ENCODE measurements around the gene SSBP3.
"Not testable (repeated sequence)": the region's sequence is repeated elsewhere in the genome, so short reads cannot be mapped to it uniquely, and the experiment has no call there.

The SSBP3 gene

GRCh38 chr1:54396261-54396933, 9.8 kb downstream of the SSBP3 start:
- TF ChIP-seq CTCF (IDR thresholded peaks at IDR 0.05; ENCODE audit: control insufficient read depth, insufficient read depth, low read depth, low read length, missing control alignments) = no peak
- DNase-seq (ENCODE audit: low read depth) = no peak
- no peak overlapping the region for H3K4me3 ChIP-seq (ENCODE audit: control insufficient read depth, low read depth, low read length)

- H3K4me3 ChIP-seq (ENCODE audit: control insufficient read depth, low read depth, low read length) = no peak overlapping the region
- TF ChIP-seq CTCF (IDR thresholded peaks at IDR 0.05; ENCODE audit: control insufficient read depth, insufficient read depth, low read depth, low read length, missing control alignments) = no peak
- DNase-seq (ENCODE audit: low read depth) = no peak
These were observed 10.8 kb downstream of the SSBP3 start for GRCh38 chr1:54395281-54395934.

- no peak for TF ChIP-seq CTCF (IDR thresholded peaks at IDR 0.05; ENCODE audit: control insufficient read depth, insufficient read depth, low read depth, low read length, missing control alignments)
- DNase-seq (ENCODE audit: low read depth) = no peak
- no peak overlapping the region for H3K4me3 ChIP-seq (ENCODE audit: control insufficient read depth, low read depth, low read length)
These were observed 12.1 kb downstream of the SSBP3 start for GRCh38 chr1:54394104-54394503.

- no peak for DNase-seq (ENCODE audit: low read depth)
- TF ChIP-seq CTCF (IDR thresholded peaks at IDR 0.05; ENCODE audit: control insufficient read depth, insufficient read depth, low read depth, low read length, missing control alignments) = no peak
- H3K4me3 ChIP-seq (ENCODE audit: control insufficient read depth, low read depth, low read length) = no peak overlapping the region
These were observed 13.8 kb downstream of the SSBP3 start for GRCh38 chr1:54392401-54392800.

- DNase-seq (ENCODE audit: low read depth) = no peak
- no peak for TF ChIP-seq CTCF (IDR thresholded peaks at IDR 0.05; ENCODE audit: control insufficient read depth, insufficient read depth, low read depth, low read length, missing control alignments)
- H3K4me3 ChIP-seq (ENCODE audit: control insufficient read depth, low read depth, low read length) = no peak overlapping the region
These were observed 14.6 kb downstream of the SSBP3 start for GRCh38 chr1:54391450-54392209.

GRCh38 chr1:54390655-54391054, 15.5 kb downstream of the SSBP3 start:
- TF ChIP-seq CTCF (IDR thresholded peaks at IDR 0.05; ENCODE audit: control insufficient read depth, insufficient read depth, low read depth, low read length, missing control alignments) = no peak
- DNase-seq (ENCODE audit: low read depth) = no peak
- no peak overlapping the region for H3K4me3 ChIP-seq (ENCODE audit: control insufficient read depth, low read depth, low read length)

- H3K4me3 ChIP-seq (ENCODE audit: control insufficient read depth, low read depth, low read length); DNase-seq (ENCODE audit: low read depth): not testable (repeated sequence)
These were observed 16.6 kb downstream of the SSBP3 start for GRCh38 chr1:54389608-54390007.
